ENCODE data around the gene GHDC.

Gene GHDC

DNA sequence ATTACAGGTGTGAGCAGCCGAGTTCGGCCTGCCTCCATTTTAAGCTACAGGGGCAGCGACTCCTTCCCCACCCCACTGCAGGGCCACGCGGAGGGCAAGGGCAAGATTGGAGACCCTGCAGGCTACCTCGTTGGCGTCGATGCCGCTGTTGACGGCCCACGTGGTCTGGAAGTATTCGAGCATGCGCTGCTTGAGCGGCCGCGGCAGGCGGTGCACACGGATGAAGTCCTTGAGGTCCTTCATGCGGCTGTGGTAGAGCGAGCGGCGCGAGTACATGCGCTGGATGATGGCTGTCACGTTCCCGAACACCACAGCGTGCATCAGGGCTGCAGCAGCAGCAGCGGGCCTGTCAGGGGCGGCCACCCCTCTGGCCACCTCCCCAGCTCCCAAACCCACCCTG is 24.9 kb downstream of the GHDC start:
- H3K4me1 ChIP-seq (ENCODE audit: control insufficient read depth, insufficient read depth, low read length, unreplicated experiment) = no peaks in the 10 kb centered on the region
- H3K36me3 ChIP-seq (ENCODE audit: insufficient read depth, low read length) = no peaks in the 10 kb centered on the region
- H3K27me3 ChIP-seq (ENCODE audit: insufficient read depth, low read length) = peaks cover 7% of the 10 kb centered on the region
- no peaks in the 10 kb centered on the region for H3K79me2 ChIP-seq (ENCODE audit: control insufficient read depth, insufficient read depth, low read length, unreplicated experiment)
- no peak overlapping the region for H3K4me3 ChIP-seq (ENCODE audit: low read depth, low read length)
- H3K27ac ChIP-seq (ENCODE audit: low read depth, low read length) = no peak overlapping the region
- no peak overlapping the region for H2AFZ ChIP-seq (ENCODE audit: low read length, unreplicated experiment)

DNA sequence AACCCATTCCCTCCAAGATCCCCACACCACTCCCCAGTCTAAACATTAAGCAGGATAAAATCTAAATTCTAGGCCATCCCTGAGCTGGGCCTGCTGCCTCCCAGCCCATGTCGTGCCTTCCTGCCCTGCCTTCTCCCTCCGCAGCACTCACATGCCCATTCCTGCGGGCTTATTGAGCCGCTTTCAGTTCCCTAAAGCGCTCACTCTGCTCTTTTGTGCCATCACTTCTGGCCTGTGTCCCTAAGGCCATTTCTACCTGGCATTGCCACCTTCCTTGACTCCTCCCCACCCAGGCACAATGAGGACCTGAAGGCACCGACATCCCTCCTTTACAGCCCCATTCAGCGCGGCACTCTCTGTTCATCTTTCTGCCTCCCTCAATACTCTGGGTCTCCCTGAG is 26.5 kb downstream of the GHDC start:
- no peaks in the 10 kb centered on the region for H3K4me1 ChIP-seq (ENCODE audit: control insufficient read depth, insufficient read depth, low read length, unreplicated experiment)
- H3K36me3 ChIP-seq (ENCODE audit: insufficient read depth, low read length) = no peaks in the 10 kb centered on the region
- H3K79me2 ChIP-seq (ENCODE audit: control insufficient read depth, insufficient read depth, low read length, unreplicated experiment) = no peaks in the 10 kb centered on the region
- no peak overlapping the region for H3K27ac ChIP-seq (ENCODE audit: low read depth, low read length)
- H3K27me3 ChIP-seq (ENCODE audit: insufficient read depth, low read length) = peaks cover 7% of the 10 kb centered on the region; the same call in 1 of the 2 replicates
- no peak overlapping the region for H2AFZ ChIP-seq (ENCODE audit: low read length, unreplicated experiment)
- H3K4me3 ChIP-seq (ENCODE audit: low read depth, low read length) = no peak overlapping the region

DNA sequence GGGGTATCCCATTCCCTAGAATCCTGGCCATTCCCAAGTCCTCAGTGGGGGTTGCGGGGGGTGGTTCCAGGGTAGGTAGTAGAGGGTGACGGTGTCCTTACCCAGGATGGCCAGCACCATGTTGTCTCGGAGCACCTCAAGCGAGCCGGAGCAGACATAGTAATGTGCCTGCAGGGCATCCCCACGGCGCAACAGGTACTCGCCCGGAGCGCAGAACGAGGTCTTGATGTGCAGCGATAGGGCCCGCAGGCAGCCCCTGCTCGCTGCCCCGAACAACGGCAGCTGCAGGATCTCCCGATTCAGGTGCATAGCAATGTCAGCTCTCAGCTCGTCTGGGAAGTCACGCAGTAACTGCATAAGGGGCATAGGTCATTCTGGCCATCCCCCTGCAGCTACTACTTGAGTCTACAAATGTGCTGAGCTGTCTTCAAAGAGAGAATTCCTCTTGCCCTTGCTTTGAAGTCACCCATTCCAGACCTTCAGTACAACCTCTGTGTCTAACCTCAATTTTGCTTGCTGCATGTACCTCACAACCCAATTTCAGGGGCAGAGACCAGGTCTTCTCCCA is 28.0 kb downstream of the GHDC start:
- H3K79me2 ChIP-seq (ENCODE audit: control insufficient read depth, insufficient read depth, low read length, unreplicated experiment) = no peaks in the 10 kb centered on the region
- no peaks in the 10 kb centered on the region for H3K36me3 ChIP-seq (ENCODE audit: insufficient read depth, low read length)
- H2AFZ ChIP-seq (ENCODE audit: low read length, unreplicated experiment) = no peak overlapping the region
- peaks cover 1% of the 10 kb centered on the region; the same call in 1 of the 2 replicates for H3K27me3 ChIP-seq (ENCODE audit: insufficient read depth, low read length)
- H3K27ac ChIP-seq (ENCODE audit: low read depth, low read length) = no peak overlapping the region
- no peaks in the 10 kb centered on the region for H3K4me1 ChIP-seq (ENCODE audit: control insufficient read depth, insufficient read depth, low read length, unreplicated experiment)
- no peak overlapping the region for H3K4me3 ChIP-seq (ENCODE audit: low read depth, low read length)

DNA sequence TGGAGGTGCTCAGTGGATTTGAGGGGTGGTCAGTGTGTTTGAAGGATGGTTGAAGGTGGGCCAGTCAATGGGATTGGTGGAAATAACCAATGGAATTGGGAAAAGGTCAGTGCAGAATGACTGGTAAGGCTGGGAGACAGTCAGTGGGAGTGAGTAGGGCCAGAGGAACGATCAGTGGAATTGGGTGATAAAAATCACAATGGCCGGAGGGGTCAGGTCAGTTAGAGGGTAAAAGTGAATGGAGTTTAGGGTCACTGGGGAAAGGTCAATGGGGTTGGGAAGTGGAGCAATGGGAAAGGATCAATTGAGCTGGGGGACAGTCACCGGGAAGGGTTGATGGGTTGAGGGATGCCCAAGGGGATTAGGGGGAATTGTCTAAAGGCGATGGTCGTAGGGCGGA is 28.5 kb downstream of the GHDC start:
- H3K4me1 ChIP-seq (ENCODE audit: control insufficient read depth, insufficient read depth, low read length, unreplicated experiment) = no peaks in the 10 kb centered on the region
- H3K27me3 ChIP-seq (ENCODE audit: insufficient read depth, low read length) = no peaks in the 10 kb centered on the region
- no peak overlapping the region for H2AFZ ChIP-seq (ENCODE audit: low read length, unreplicated experiment)
- no peaks in the 10 kb centered on the region for H3K79me2 ChIP-seq (ENCODE audit: control insufficient read depth, insufficient read depth, low read length, unreplicated experiment)
- no peak overlapping the region for H3K27ac ChIP-seq (ENCODE audit: low read depth, low read length)
- no peaks in the 10 kb centered on the region for H3K36me3 ChIP-seq (ENCODE audit: insufficient read depth, low read length)
- no peak overlapping the region for H3K4me3 ChIP-seq (ENCODE audit: low read depth, low read length)

DNA sequence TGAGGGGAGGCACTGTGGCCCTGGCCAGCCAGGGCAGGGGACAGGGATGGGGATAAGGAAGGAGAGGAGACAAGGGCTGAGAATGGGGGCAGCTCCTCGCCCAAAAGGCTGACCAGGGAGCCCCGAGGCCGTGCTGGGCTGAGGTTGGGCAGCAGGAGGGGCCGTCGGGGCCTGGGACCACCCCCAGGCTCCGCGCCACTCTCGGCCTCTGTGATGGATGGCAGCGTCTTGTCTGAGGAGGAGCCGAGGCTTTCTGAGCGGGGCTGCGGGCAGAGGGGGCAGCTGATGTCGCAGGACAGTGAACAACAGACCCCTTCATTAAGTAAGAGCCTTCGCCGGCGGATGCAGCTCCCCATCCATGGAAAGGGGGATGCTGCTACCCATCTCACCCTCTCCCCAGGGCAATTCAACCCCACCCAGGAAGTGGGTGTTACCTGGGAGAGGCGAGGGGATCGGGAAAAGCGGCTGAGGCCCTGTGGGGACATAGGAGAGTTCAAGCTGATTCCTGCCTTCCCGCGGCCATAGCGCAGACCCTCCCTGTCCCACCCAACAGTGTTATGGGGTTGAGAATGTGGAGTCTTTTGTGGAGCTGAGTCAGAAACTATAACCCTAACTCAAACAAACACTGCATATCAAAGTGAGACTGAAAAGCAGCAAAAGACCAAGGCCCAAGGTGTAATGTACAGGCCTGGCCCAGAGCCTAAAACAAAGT is 30.4 kb downstream of the GHDC start:
- Histone ChIP-seq H3K4me3 (ENCODE audit: low read depth, low read length) (no peak overlapping the region), H3K4me1 (ENCODE audit: control insufficient read depth, insufficient read depth, low read length, unreplicated experiment) (no peaks in the 10 kb centered on the region), H3K36me3 (ENCODE audit: insufficient read depth, low read length) (no peaks in the 10 kb centered on the region), H3K79me2 (ENCODE audit: control insufficient read depth, insufficient read depth, low read length, unreplicated experiment) (no peaks in the 10 kb centered on the region), H3K27ac (ENCODE audit: low read depth, low read length) (no peak overlapping the region), H3K27me3 (ENCODE audit: insufficient read depth, low read length) (no peaks in the 10 kb centered on the region), H2AFZ (ENCODE audit: low read length, unreplicated experiment) (no peak overlapping the region)

DNA sequence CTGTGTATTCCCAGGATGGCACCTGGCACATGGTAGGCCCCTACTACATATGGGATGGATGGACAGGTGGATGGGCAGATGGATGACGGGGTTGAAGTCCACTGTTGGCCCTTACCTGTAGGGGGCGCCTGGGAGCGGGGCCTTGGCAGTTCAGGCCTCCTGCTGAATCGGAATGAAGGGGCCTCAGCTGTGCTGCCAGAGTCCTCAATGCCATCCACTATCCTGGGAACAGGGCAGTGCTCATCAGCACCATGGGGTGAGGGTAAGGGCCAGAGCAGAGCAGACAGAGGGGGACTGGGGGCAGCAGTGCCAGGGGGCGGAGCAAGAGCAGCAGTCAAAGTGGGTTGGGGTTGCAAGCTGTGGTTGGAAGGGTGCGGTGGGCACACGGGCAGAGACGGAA is 31.2 kb downstream of the GHDC start:
- no peak overlapping the region for H2AFZ ChIP-seq (ENCODE audit: low read length, unreplicated experiment)
- no peaks in the 10 kb centered on the region for H3K79me2 ChIP-seq (ENCODE audit: control insufficient read depth, insufficient read depth, low read length, unreplicated experiment)
- no peak overlapping the region for H3K4me3 ChIP-seq (ENCODE audit: low read depth, low read length)
- no peaks in the 10 kb centered on the region for H3K4me1 ChIP-seq (ENCODE audit: control insufficient read depth, insufficient read depth, low read length, unreplicated experiment)
- H3K27ac ChIP-seq (ENCODE audit: low read depth, low read length) = no peak overlapping the region
- no peaks in the 10 kb centered on the region for H3K27me3 ChIP-seq (ENCODE audit: insufficient read depth, low read length)
- H3K36me3 ChIP-seq (ENCODE audit: insufficient read depth, low read length) = no peaks in the 10 kb centered on the region

DNA sequence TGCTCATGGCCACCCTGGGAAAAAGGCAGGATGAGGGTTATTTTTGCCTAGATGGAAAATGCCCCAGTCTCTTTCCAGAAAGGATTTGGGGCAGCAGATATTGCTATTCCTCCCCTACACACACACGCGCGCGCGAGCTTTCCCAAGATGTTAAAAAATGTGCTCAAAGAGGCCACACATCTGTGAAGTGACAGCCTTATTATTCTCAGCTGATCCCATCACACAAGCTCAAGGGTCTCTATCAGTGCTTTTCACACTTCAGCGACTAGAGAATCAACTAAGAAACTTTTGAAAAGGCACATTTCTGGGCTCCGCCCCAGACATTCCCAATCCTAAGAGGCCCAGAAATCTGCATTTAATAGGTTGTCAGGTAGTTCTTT is 33.8 kb downstream of the GHDC start:
- Histone ChIP-seq H3K4me1 (ENCODE audit: control insufficient read depth, insufficient read depth, low read length, unreplicated experiment) (no peaks in the 10 kb centered on the region), H3K36me3 (ENCODE audit: insufficient read depth, low read length) (no peaks in the 10 kb centered on the region), H3K79me2 (ENCODE audit: control insufficient read depth, insufficient read depth, low read length, unreplicated experiment) (no peaks in the 10 kb centered on the region), H3K4me3 (ENCODE audit: low read depth, low read length) (no peak overlapping the region), H2AFZ (ENCODE audit: low read length, unreplicated experiment) (no peak overlapping the region), H3K27me3 (ENCODE audit: insufficient read depth, low read length) (no peaks in the 10 kb centered on the region), H3K27ac (ENCODE audit: low read depth, low read length) (no peak overlapping the region)

DNA sequence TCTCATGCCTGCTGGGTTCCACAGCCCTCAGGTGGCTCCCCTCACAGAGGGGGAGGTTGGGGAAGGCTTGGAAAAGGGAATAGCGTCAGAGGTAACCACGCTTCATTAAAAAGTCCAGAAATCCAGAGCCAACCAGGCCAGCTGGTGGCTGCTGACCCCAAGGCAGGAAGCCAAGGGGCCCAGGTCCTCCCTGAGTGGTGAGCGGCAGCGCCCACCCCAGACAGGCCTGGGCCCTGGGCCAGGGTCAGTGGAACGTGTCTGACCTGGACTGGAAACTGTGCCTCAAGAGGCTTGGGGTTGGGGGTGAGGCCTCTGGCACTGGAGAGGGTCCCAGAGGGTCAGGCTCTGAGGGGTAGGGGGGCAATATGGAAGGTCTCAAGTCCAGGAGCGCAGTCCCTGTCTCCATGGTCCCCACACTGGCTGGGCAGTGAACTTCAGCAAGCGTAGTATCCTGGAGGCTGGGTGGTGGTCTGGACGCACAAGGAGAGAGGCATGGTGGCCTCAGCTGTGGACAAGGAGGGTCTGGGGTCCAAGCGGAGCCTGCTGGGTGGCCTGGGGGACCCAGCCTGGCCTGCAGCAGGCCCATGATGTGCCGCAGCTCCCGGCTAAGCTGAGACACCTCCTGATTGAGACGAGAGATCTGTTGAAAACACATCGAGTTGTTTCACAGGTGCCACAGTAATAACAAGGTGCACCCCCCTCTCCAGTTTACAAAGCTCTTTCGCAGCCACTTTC is 34.3 kb downstream of the GHDC start:
- Histone ChIP-seq H2AFZ (ENCODE audit: low read length, unreplicated experiment) (no peak overlapping the region), H3K36me3 (ENCODE audit: insufficient read depth, low read length) (no peaks in the 10 kb centered on the region), H3K79me2 (ENCODE audit: control insufficient read depth, insufficient read depth, low read length, unreplicated experiment) (no peaks in the 10 kb centered on the region), H3K4me1 (ENCODE audit: control insufficient read depth, insufficient read depth, low read length, unreplicated experiment) (no peaks in the 10 kb centered on the region), H3K27ac (ENCODE audit: low read depth, low read length) (no peak overlapping the region), H3K27me3 (ENCODE audit: insufficient read depth, low read length) (no peaks in the 10 kb centered on the region), H3K4me3 (ENCODE audit: low read depth, low read length) (no peak overlapping the region)

DNA sequence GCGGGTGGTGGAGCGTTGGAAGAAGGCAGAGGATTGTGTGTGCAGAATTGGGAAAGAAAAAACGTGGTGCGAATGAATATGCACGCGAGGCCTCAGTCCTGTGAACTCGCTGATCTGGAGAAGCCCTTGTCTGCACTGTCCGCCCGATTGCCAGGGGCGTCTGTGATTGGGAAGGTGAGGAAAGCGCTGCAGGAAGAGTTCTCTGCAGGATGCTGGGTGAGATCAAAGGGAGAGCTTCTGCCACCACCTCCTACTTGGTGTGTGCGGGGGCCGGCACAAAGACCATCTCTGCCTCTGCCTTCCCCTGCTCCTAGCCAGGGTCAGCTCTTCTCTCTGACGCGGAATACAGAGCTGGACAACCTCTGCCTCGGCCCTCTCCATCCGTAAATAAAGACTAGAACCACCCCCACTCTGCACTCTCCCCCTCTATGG is 38.7 kb downstream of the GHDC start:
- Histone ChIP-seq H3K27ac (ENCODE audit: low read depth, low read length) (no peak overlapping the region), H3K27me3 (ENCODE audit: insufficient read depth, low read length) (no peaks in the 10 kb centered on the region), H2AFZ (ENCODE audit: low read length, unreplicated experiment) (no peak overlapping the region), H3K4me1 (ENCODE audit: control insufficient read depth, insufficient read depth, low read length, unreplicated experiment) (peaks cover 14% of the 10 kb centered on the region), H3K79me2 (ENCODE audit: control insufficient read depth, insufficient read depth, low read length, unreplicated experiment) (peaks cover 39% of the 10 kb centered on the region), H3K4me3 (ENCODE audit: low read depth, low read length) (peak overlapping the region; percentile 95), H3K36me3 (ENCODE audit: insufficient read depth, low read length) (no peaks in the 10 kb centered on the region)

DNA sequence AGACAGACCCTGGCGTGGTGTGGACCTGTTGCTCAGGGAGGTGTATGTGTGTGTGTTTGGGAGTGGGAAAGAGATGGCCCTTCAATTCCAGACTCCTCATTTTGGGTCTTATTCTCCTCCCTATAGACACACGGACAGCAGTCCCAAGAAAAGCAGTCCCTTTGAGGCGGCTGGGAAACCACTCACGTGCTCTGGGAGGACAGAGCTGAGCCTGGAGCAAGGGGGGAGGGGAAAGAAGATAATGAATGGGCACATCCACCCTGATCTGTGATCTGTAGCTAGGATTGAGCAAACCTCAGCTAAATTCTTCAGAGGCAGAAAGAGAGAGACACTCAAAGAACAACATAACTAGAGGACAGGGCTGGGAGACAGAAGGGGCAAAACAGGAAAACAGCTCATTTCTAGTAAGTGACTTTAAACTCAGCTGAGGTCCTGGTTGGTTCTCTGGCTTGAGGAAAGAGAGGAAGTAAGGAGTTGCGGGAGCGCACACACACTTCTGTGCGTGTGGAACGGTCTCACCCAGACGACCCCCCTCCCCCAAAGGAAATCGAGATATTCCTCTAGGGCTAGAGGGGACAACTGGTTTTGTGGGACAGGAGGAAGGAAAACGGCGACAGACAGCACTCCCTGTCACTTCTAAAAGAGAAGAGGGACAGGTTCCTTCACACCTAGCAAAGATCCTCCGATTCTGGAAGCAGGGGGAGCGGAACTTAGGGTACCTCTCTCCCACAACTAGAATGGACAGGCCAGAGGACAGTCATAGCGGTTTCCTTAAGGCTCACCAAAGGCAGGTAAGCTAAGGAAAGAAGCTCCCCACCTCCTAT is 40.2 kb downstream of the GHDC start:
- Histone ChIP-seq H3K27me3 (ENCODE audit: insufficient read depth, low read length) (no peaks in the 10 kb centered on the region), H3K36me3 (ENCODE audit: insufficient read depth, low read length) (no peaks in the 10 kb centered on the region), H2AFZ (ENCODE audit: low read length, unreplicated experiment) (no peak overlapping the region), H3K4me3 (ENCODE audit: low read depth, low read length) (peak overlapping the region; percentile 95), H3K4me1 (ENCODE audit: control insufficient read depth, insufficient read depth, low read length, unreplicated experiment) (peaks cover 14% of the 10 kb centered on the region), H3K27ac (ENCODE audit: low read depth, low read length) (peak overlapping the region; percentile 51; the same call in 1 of the 2 replicates), H3K79me2 (ENCODE audit: control insufficient read depth, insufficient read depth, low read length, unreplicated experiment) (peaks cover 50% of the 10 kb centered on the region)
